ENCODE results near the gene BAIAP2L1.

BAIAP2L1 gene

GRCh38 chr7:98251231-98251600 lies 149.7 kb downstream of the BAIAP2L1 start:
- H3K27me3 ChIP-seq (ENCODE audit: control insufficient read depth in 1 of 2, insufficient read depth in 1 of 2, low read length in 2 of 2), result no peaks in the 10 kb centered on the region
- H3K9me3 ChIP-seq (ENCODE audit: control insufficient read depth, low read length), result no peaks in the 10 kb centered on the region
- peak overlapping the region; percentile 91 for H3K9ac ChIP-seq (ENCODE audit: low read length)
- H2AFZ ChIP-seq (ENCODE audit: low read depth, low read length), result peak overlapping the region; percentile 98
- H2BK12ac ChIP-seq (ENCODE audit: low read length in 2 of 2), result no peak overlapping the region
- no peak overlapping the region for H2BK15ac ChIP-seq (ENCODE audit: low read depth, poor library complexity, severe bottlenecking)
- no peak for DNase-seq
- no peak overlapping the region for H4K8ac ChIP-seq (ENCODE audit: low read length)
- peaks cover 44% of the 10 kb centered on the region for H3K79me1 ChIP-seq (replicated peaks; ENCODE audit: low read length, poor library complexity, severe bottlenecking)
- H3K4me2 ChIP-seq (ENCODE audit: low read length, poor library complexity, severe bottlenecking), result peak overlapping the region; percentile 84
- no peak overlapping the region for H3K14ac ChIP-seq (ENCODE audit: low read length in 2 of 2)
- WGBS, result 18% methylated on average over 7 of the region's 9 CpGs
- no peak overlapping the region for H2AK5ac ChIP-seq (ENCODE audit: low read length, severe bottlenecking)
- no peak overlapping the region for H3K18ac ChIP-seq (ENCODE audit: low read depth in 1 of 2, low read length in 2 of 2)
- H2BK120ac ChIP-seq (ENCODE audit: low read depth, low read length), result no peak overlapping the region
- no peak overlapping the region for H3K23ac ChIP-seq (ENCODE audit: low read length in 2 of 2)
- no peak overlapping the region for H3K27ac ChIP-seq (ENCODE audit: low read length, poor library complexity, severe bottlenecking)
- no peak overlapping the region for H3K4ac ChIP-seq (ENCODE audit: low read depth in 1 of 2, low read length in 2 of 2)
- H4K91ac ChIP-seq (ENCODE audit: low read length), result no peak overlapping the region
- H3K36me3 ChIP-seq (ENCODE audit: control insufficient read depth in 1 of 2, insufficient read depth in 2 of 2, low read depth in 1 of 2, low read length in 2 of 2), result peaks cover 11 to 28% of the 10 kb centered on the region in 2 experiments
- peaks cover 13% of the 10 kb centered on the region for H3K4me1 ChIP-seq (ENCODE audit: control insufficient read depth, insufficient read depth, low read depth, low read length)
- peak overlapping the region; percentile 97 to 100 for H3K4me3 ChIP-seq (ENCODE audit: insufficient read depth in 1 of 2, low read depth in 1 of 2, low read length in 2 of 2)
- no peak overlapping the region for H2BK5ac ChIP-seq (ENCODE audit: low read depth, low read length, poor library complexity, severe bottlenecking)

GRCh38 chr7:98250789-98251188 lies 150.1 kb downstream of the BAIAP2L1 start:
- Histone ChIP-seq H4K91ac (ENCODE audit: low read length) (no peak overlapping the region), H4K8ac (ENCODE audit: low read length) (no peak overlapping the region), H2BK5ac (ENCODE audit: low read depth, low read length, poor library complexity, severe bottlenecking) (no peak overlapping the region), H2BK12ac (ENCODE audit: low read length in 2 of 2) (no peak overlapping the region), H2BK15ac (ENCODE audit: low read depth, poor library complexity, severe bottlenecking) (no peak overlapping the region), H2AK5ac (ENCODE audit: low read length, severe bottlenecking) (no peak overlapping the region), H3K27ac (ENCODE audit: low read length, poor library complexity, severe bottlenecking) (no peak overlapping the region), H3K9ac (ENCODE audit: low read length) (peak overlapping the region; percentile 91), H3K9me3 (ENCODE audit: control insufficient read depth, low read length) (no peaks in the 10 kb centered on the region), H2AFZ (ENCODE audit: low read depth, low read length) (no peak overlapping the region), H3K4me1 (ENCODE audit: control insufficient read depth, insufficient read depth, low read depth, low read length) (peaks cover 15% of the 10 kb centered on the region), H3K4me3 (ENCODE audit: insufficient read depth in 1 of 2, low read depth in 1 of 2, low read length in 2 of 2) (peak overlapping the region in 1 of 2 experiments; percentile 100), H3K18ac (ENCODE audit: low read depth in 1 of 2, low read length in 2 of 2) (no peak overlapping the region), H3K23ac (ENCODE audit: low read length in 2 of 2) (no peak overlapping the region), H3K14ac (ENCODE audit: low read length in 2 of 2) (no peak overlapping the region), H3K79me1 (replicated peaks; ENCODE audit: low read length, poor library complexity, severe bottlenecking) (peaks cover 43% of the 10 kb centered on the region), H3K27me3 (ENCODE audit: control insufficient read depth in 1 of 2, insufficient read depth in 1 of 2, low read length in 2 of 2) (no peaks in the 10 kb centered on the region), H3K4me2 (ENCODE audit: low read length, poor library complexity, severe bottlenecking) (peak overlapping the region; percentile 84), H2BK120ac (ENCODE audit: low read depth, low read length) (no peak overlapping the region), H3K36me3 (ENCODE audit: control insufficient read depth in 1 of 2, insufficient read depth in 2 of 2, low read depth in 1 of 2, low read length in 2 of 2) (peaks cover 13 to 31% of the 10 kb centered on the region in 2 experiments), H3K4ac (ENCODE audit: low read depth in 1 of 2, low read length in 2 of 2) (no peak overlapping the region)
- no peak for DNase-seq
- 89% methylated on average over 2 of the region's 3 CpGs for WGBS

- no peak overlapping the region for H2BK15ac ChIP-seq (ENCODE audit: low read depth, poor library complexity, severe bottlenecking)
- no peak overlapping the region for H4K8ac ChIP-seq (ENCODE audit: low read length)
- no peak overlapping the region for H3K4me2 ChIP-seq (ENCODE audit: low read length, poor library complexity, severe bottlenecking)
- H3K18ac ChIP-seq (ENCODE audit: low read depth in 1 of 2, low read length in 2 of 2), result no peak overlapping the region
- H2AK5ac ChIP-seq (ENCODE audit: low read length, severe bottlenecking), result no peak overlapping the region
- H3K36me3 ChIP-seq (ENCODE audit: control insufficient read depth in 1 of 2, insufficient read depth in 2 of 2, low read depth in 1 of 2, low read length in 2 of 2), result peaks cover 8 to 41% of the 10 kb centered on the region in 2 experiments
- H3K14ac ChIP-seq (ENCODE audit: low read length in 2 of 2), result no peak overlapping the region
- H2AFZ ChIP-seq (ENCODE audit: low read depth, low read length), result no peak overlapping the region
- no peak for DNase-seq
- no peaks in the 10 kb centered on the region for H3K27me3 ChIP-seq (ENCODE audit: control insufficient read depth in 1 of 2, insufficient read depth in 1 of 2, low read length in 2 of 2)
- no peak overlapping the region for H3K4ac ChIP-seq (ENCODE audit: low read depth in 1 of 2, low read length in 2 of 2)
- no peak overlapping the region for H3K9ac ChIP-seq (ENCODE audit: low read length)
- H3K9me3 ChIP-seq (ENCODE audit: control insufficient read depth, low read length), result no peaks in the 10 kb centered on the region
- no peak overlapping the region for H2BK5ac ChIP-seq (ENCODE audit: low read depth, low read length, poor library complexity, severe bottlenecking)
- H3K27ac ChIP-seq (ENCODE audit: low read length, poor library complexity, severe bottlenecking), result no peak overlapping the region
- H3K4me3 ChIP-seq (ENCODE audit: insufficient read depth in 1 of 2, low read depth in 1 of 2, low read length in 2 of 2), result no peak overlapping the region
- peaks cover 44% of the 10 kb centered on the region for H3K79me1 ChIP-seq (replicated peaks; ENCODE audit: low read length, poor library complexity, severe bottlenecking)
- H3K23ac ChIP-seq (ENCODE audit: low read length in 2 of 2), result no peak overlapping the region
- no peak overlapping the region for H2BK12ac ChIP-seq (ENCODE audit: low read length in 2 of 2)
- WGBS, result 84% methylated on average over 6 of the region's 6 CpGs
- H4K91ac ChIP-seq (ENCODE audit: low read length), result no peak overlapping the region
- H2BK120ac ChIP-seq (ENCODE audit: low read depth, low read length), result no peak overlapping the region
- H3K4me1 ChIP-seq (ENCODE audit: control insufficient read depth, insufficient read depth, low read depth, low read length), result peaks cover 20% of the 10 kb centered on the region
Observed at GRCh38 chr7:98249106-98249505, 151.8 kb downstream of the BAIAP2L1 start.

DNA sequence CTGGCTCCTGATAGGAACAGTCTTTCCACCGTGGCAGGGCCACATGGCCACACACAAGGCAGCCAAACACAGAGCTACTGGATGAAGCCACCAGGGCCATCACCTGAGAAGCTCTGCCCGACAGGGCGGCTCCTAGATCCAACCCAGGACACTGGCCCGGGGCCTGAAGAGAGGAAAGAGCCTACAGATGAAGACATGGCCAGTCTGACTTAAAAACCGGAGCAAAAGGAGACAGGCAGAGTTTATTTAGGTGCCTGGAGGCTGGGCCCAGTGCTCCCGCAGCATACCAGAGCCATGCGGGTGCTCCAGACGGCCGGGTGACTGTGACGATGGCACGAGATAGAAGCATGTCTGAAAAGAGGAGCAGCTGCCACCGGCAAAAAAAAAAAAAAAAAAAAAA lies 152.7 kb downstream of the BAIAP2L1 start:
- Histone ChIP-seq H3K9me3 (ENCODE audit: control insufficient read depth, low read length) (no peaks in the 10 kb centered on the region), H3K4me1 (ENCODE audit: control insufficient read depth, insufficient read depth, low read depth, low read length) (peaks cover 16% of the 10 kb centered on the region), H2BK12ac (ENCODE audit: low read length in 2 of 2) (no peak overlapping the region), H3K14ac (ENCODE audit: low read length in 2 of 2) (no peak overlapping the region), H4K91ac (ENCODE audit: low read length) (no peak overlapping the region), H2BK120ac (ENCODE audit: low read depth, low read length) (no peak overlapping the region), H2AK5ac (ENCODE audit: low read length, severe bottlenecking) (no peak overlapping the region), H3K27ac (ENCODE audit: low read length, poor library complexity, severe bottlenecking) (no peak overlapping the region), H2BK15ac (ENCODE audit: low read depth, poor library complexity, severe bottlenecking) (no peak overlapping the region), H3K18ac (ENCODE audit: low read depth in 1 of 2, low read length in 2 of 2) (no peak overlapping the region), H3K23ac (ENCODE audit: low read length in 2 of 2) (no peak overlapping the region), H3K4me3 (ENCODE audit: insufficient read depth in 1 of 2, low read depth in 1 of 2, low read length in 2 of 2) (no peak overlapping the region), H3K79me1 (replicated peaks; ENCODE audit: low read length, poor library complexity, severe bottlenecking) (peaks cover 41% of the 10 kb centered on the region), H2BK5ac (ENCODE audit: low read depth, low read length, poor library complexity, severe bottlenecking) (no peak overlapping the region), H4K8ac (ENCODE audit: low read length) (no peak overlapping the region), H3K9ac (ENCODE audit: low read length) (no peak overlapping the region), H3K4ac (ENCODE audit: low read depth in 1 of 2, low read length in 2 of 2) (no peak overlapping the region), H3K36me3 (ENCODE audit: control insufficient read depth in 1 of 2, insufficient read depth in 2 of 2, low read depth in 1 of 2, low read length in 2 of 2) (peaks cover 8 to 50% of the 10 kb centered on the region in 2 experiments), H2AFZ (ENCODE audit: low read depth, low read length) (no peak overlapping the region), H3K27me3 (ENCODE audit: control insufficient read depth in 1 of 2, insufficient read depth in 1 of 2, low read length in 2 of 2) (no peaks in the 10 kb centered on the region), H3K4me2 (ENCODE audit: low read length, poor library complexity, severe bottlenecking) (no peak overlapping the region)
- WGBS, result 97% methylated on average over 12 of the region's 12 CpGs
- DNase-seq, result no peak
